ENCODE measurements around the gene ZNF432. TPM values are rescaled to one million over a fixed set of nuclear protein-coding genes. Genes with fewer than 3 reads are reported as not detected.

The ZNF432 gene
- total and polyA plus RNA-seq, 10 of the 15 experiments (the other 5 are each of a cell fraction or from before 2014, with no cell fraction given): 1.7 to 7.2 (median 4.3) TPM

DNA sequence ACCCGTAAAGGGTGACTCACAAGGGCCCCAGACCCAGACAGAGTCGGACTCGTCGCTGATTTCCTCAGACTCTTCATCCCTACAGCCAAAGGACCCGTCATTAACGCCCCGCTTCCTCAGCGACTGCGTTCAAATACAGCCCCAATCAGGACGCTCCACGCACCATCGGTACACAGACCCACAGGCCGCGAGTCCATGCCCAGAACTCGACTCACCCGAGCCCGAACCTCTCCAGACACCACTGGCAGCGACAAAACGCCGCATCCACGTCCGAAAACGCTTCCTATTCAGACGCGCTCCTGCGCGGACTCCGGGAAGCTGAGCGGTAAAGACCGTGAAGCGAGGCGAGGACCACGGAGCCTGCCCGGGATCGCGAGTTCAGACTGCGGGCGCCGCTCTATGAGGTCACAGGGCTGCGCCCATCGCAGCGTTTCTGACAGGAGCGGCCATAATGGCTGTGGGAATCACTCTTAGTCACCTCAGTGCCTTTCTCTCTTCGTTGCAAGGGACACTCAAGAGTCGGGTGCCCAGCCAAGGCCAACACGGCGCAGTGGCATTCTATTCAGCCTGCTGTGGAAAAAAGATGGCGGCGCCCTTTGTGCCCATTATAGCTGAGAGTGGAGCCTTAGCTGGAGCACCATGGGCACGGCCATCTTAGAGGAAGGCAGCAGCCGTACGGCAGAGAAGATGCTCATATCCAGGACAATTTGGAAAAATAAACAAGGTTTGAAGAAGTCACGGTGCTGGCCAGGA, 20.4 kb downstream of the ZNF432 start, which contains the start of gene ZNF614 (continued):
- TF ChIP-seq E2F4 (IDR thresholded peaks at IDR 0.05; ENCODE audit: low read depth, low read length): 0 out of 2 replicates have a peak, but pooled peaks have one; percentile 9
- TF ChIP-seq ATF2 (IDR thresholded peaks at IDR 0.05; ENCODE audit: low read length): no peak; the same call in 1 of the 2 replicates
- TF ChIP-seq PBX3 (IDR thresholded peaks at IDR 0.05; ENCODE audit: insufficient replicate concordance, low read depth, low read length): no peak
- TF ChIP-seq, protein P1, sequence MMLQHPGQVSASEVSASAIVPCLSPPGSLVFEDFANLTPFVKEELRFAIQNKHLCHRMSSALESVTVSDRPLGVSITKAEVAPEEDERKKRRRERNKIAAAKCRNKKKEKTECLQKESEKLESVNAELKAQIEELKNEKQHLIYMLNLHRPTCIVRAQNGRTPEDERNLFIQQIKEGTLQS (IDR thresholded peaks at IDR 0.05; ENCODE audit: borderline replicate concordance, extremely low read depth, low read depth, low read length): peak; percentile 85; the same call in 1 of the 2 replicates
- 0 out of 2 replicates have a peak, but pooled peaks have one; percentile 11 for TF ChIP-seq NRF1 (conservative IDR thresholded peaks at IDR 0.05; ENCODE audit: low read depth, low read length)
- TF ChIP-seq KLF5 (IDR thresholded peaks at IDR 0.05; ENCODE audit: partially characterized antibody): peak; percentile 30
- no peak for TF ChIP-seq STAT3 (IDR thresholded peaks at IDR 0.05; ENCODE audit: low read depth, low read length)
- no peak for TF ChIP-seq ZNF384 (IDR thresholded peaks at IDR 0.05; ENCODE audit: borderline replicate concordance, low read depth, low read length)
- no peak for TF ChIP-seq NFYA (IDR thresholded peaks at IDR 0.05; ENCODE audit: borderline replicate concordance, low read depth, low read length)
- TF ChIP-seq NR2C1 (IDR thresholded peaks at IDR 0.05): peak; percentile 91
- peak; percentile 84; the same call in 1 of the 2 replicates for TF ChIP-seq STAT1 (conservative IDR thresholded peaks at IDR 0.05)
- no peak for TF ChIP-seq NFYB (IDR thresholded peaks at IDR 0.05; ENCODE audit: insufficient read depth, low read depth, low read length)
- TF ChIP-seq ESRRA (IDR thresholded peaks at IDR 0.05; ENCODE audit: low read length): no peak
- no peak for TF ChIP-seq REST (IDR thresholded peaks at IDR 0.05; ENCODE audit: low read depth, low read length)
- TF ChIP-seq WRNIP1 (IDR thresholded peaks at IDR 0.05; ENCODE audit: borderline replicate concordance, low read depth, low read length): no peak
- TF ChIP-seq TAF1 (IDR thresholded peaks at IDR 0.05; ENCODE audit: borderline replicate concordance, low read depth, low read length): peak; percentile 44
- TF ChIP-seq MXI1 (IDR thresholded peaks at IDR 0.05; ENCODE audit: low read depth, low read length): peak; percentile 79
- peak; percentile 94 for TF ChIP-seq MEF2B (IDR thresholded peaks at IDR 0.05; ENCODE audit: partially characterized antibody, poor library complexity, severe bottlenecking)
- TF ChIP-seq SMAD1 (IDR thresholded peaks at IDR 0.05; ENCODE audit: low read depth, partially characterized antibody): peak; percentile 33
- TF ChIP-seq TCF3 (IDR thresholded peaks at IDR 0.05; ENCODE audit: borderline replicate concordance, insufficient read depth, low read depth, low read length): no peak
- peak; percentile 92 for TF ChIP-seq HCFC1 (IDR thresholded peaks at IDR 0.05; ENCODE audit: low read length)
- TF ChIP-seq RFX5 (IDR thresholded peaks at IDR 0.05; ENCODE audit: low read depth, low read length): no peak
